GM12878 (cell line): ENCODE results near the gene NT5C3A.

ENCODE experiments used
- BCL3 ChIP-seq: IDR thresholded peaks from 2 replicates; pipeline ENCODE4 v1.6.1; 2011; ENCODE audit warnings: borderline replicate concordance, low read depth, mild to moderate bottlenecking, moderate library complexity, low read length; ENCODE audit not compliant: insufficient read depth, poor library complexity, severe bottlenecking
- GABPA ChIP-seq: IDR thresholded peaks from 2 replicates; pipeline ENCODE4 v1.6.1; 2014; ENCODE audit warnings: antibody characterized with exemption, low read depth, mild to moderate bottlenecking, inconsistent platforms
- MXI1 ChIP-seq: fragments of 150-350 bp; IDR thresholded peaks from 2 replicates; pipeline ENCODE4 v1.6.1; 2011; ENCODE audit warnings: low read depth, mild to moderate bottlenecking, inconsistent platforms, low read length, improper control_type of control experiment
- MYC ChIP-seq: IDR thresholded peaks from 2 replicates; pipeline ENCODE4 v1.6.1; 2011; ENCODE audit warnings: mild to moderate bottlenecking, low read length, moderate library complexity, inconsistent platforms; ENCODE audit not compliant: insufficient read depth, insufficient replicate concordance, insufficient read length, severe bottlenecking
- POLR2AphosphoS5 ChIP-seq: IDR thresholded peaks from 2 replicates; pipeline ENCODE4 v1.6.1; 2011; ENCODE audit warnings: mild to moderate bottlenecking, low read length, inconsistent platforms
- TF ChIP-seq, protein P1 (sequence below): fragments of 450-650 bp; IDR thresholded peaks from 2 replicates; pipeline ENCODE4 v1.6.1; 2016; ENCODE audit warnings: mild to moderate bottlenecking, moderate library complexity, borderline replicate concordance
- TF ChIP-seq, protein P2 (sequence below): fragments of 150-350 bp; IDR thresholded peaks from 2 replicates; pipeline ENCODE4 v1.6.1; 2016; ENCODE audit warnings: low read depth, low read length

- TF ChIP-seq POLR2AphosphoS5 (no peak), MYC (no peak), MXI1 (no peak), BCL3 (no peak), GABPA (no peak)
- TF ChIP-seq, protein P1, sequence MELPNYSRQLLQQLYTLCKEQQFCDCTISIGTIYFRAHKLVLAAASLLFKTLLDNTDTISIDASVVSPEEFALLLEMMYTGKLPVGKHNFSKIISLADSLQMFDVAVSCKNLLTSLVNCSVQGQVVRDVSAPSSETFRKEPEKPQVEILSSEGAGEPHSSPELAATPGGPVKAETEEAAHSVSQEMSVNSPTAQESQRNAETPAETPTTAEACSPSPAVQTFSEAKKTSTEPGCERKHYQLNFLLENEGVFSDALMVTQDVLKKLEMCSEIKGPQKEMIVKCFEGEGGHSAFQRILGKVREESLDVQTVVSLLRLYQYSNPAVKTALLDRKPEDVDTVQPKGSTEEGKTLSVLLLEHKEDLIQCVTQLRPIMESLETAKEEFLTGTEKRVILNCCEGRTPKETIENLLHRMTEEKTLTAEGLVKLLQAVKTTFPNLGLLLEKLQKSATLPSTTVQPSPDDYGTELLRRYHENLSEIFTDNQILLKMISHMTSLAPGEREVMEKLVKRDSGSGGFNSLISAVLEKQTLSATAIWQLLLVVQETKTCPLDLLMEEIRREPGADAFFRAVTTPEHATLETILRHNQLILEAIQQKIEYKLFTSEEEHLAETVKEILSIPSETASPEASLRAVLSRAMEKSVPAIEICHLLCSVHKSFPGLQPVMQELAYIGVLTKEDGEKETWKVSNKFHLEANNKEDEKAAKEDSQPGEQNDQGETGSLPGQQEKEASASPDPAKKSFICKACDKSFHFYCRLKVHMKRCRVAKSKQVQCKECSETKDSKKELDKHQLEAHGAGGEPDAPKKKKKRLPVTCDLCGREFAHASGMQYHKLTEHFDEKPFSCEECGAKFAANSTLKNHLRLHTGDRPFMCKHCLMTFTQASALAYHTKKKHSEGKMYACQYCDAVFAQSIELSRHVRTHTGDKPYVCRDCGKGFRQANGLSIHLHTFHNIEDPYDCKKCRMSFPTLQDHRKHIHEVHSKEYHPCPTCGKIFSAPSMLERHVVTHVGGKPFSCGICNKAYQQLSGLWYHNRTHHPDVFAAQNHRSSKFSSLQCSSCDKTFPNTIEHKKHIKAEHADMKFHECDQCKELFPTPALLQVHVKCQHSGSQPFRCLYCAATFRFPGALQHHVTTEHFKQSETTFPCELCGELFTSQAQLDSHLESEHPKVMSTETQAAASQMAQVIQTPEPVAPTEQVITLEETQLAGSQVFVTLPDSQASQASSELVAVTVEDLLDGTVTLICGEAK = no peak
- TF ChIP-seq, protein P2, sequence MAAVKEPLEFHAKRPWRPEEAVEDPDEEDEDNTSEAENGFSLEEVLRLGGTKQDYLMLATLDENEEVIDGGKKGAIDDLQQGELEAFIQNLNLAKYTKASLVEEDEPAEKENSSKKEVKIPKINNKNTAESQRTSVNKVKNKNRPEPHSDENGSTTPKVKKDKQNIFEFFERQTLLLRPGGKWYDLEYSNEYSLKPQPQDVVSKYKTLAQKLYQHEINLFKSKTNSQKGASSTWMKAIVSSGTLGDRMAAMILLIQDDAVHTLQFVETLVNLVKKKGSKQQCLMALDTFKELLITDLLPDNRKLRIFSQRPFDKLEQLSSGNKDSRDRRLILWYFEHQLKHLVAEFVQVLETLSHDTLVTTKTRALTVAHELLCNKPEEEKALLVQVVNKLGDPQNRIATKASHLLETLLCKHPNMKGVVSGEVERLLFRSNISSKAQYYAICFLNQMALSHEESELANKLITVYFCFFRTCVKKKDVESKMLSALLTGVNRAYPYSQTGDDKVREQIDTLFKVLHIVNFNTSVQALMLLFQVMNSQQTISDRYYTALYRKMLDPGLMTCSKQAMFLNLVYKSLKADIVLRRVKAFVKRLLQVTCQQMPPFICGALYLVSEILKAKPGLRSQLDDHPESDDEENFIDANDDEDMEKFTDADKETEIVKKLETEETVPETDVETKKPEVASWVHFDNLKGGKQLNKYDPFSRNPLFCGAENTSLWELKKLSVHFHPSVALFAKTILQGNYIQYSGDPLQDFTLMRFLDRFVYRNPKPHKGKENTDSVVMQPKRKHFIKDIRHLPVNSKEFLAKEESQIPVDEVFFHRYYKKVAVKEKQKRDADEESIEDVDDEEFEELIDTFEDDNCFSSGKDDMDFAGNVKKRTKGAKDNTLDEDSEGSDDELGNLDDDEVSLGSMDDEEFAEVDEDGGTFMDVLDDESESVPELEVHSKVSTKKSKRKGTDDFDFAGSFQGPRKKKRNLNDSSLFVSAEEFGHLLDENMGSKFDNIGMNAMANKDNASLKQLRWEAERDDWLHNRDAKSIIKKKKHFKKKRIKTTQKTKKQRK = no peak
Measured at GRCh38 chr7:33039903-33040292, 22.7 kb downstream of the NT5C3A start.
